CMK (cell line): ENCODE results near the gene SNED1.
A peak's percentile ranks its signal among the peaks of the same experiment; 100 is the strongest.

ENCODE experiments used
- DNase-seq: peaks from one replicate; pipeline ENCODE4 v3.0.0-alpha.2; 2010; ENCODE audit warnings: low read depth

SNED1 gene

DNA sequence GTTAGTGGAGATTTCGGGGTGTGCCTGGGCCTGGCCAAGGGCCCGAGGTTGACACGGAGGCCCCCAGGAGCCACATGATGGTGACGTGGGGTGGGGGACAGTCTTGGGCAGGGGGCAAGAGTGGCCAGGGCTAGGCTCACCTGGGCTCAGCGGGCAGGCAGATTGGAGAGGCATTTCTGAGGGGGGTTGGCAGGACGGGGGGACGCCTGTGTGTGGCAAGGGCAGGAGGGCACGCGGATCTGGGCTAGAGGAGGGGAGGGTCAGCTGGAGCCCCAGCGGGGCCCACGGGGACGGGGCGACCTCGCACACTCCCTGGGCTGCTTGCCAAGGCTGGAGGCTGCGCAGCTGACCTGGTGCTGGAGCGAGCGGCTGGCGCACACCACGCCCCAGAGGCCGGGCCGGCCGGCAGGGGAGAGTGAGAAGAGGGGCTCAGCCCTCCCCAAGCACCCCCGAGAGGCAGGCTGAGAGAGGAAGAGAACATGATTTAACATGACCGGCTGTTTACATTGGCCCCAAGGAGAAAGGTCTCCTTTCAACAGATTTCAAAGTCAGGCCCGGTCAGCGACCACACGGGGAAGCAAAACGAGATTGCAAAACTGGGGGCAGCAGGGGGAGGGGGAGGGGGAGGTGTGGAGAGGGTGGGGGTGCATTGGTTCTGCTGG lies 38.0 kb upstream of the SNED1 start:
- no peak for DNase-seq

DNA sequence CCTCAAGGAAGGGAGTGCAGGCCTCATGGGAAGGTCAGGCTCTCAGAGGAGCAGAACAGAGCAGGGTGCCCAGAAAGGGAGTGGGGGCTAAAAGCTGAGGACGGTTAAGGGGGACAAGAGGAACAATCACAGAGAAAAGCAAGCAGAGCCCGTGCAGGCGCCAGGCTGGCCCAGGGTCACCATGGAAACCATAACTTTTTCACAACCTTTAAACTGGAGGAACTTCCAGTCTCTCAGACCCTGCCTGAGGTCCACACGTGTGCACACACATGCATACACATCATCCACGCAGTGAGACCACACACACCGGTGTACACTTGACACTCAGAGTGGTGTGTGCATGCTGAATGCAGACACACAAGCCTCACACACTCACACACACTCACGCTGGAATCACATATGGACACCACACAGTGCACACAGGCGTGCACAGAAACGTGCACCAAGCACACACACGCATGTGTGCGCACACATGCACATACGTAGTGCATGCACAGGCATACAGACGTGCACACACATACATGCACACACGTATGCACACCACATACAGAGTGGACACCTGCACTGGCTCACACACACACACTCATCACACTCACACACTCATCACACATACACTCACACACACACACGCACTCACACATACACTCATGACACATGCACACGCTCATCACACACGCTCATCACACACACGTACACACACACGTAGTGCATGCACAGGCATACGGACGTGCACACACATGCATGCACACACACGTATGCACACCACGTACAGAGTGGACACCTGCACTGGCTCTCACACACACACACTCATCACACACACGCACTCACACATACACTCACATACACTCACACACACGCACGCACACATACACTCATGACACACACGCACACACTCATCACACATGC lies 37.2 kb upstream of the SNED1 start:
- DNase-seq: no peak

DNA sequence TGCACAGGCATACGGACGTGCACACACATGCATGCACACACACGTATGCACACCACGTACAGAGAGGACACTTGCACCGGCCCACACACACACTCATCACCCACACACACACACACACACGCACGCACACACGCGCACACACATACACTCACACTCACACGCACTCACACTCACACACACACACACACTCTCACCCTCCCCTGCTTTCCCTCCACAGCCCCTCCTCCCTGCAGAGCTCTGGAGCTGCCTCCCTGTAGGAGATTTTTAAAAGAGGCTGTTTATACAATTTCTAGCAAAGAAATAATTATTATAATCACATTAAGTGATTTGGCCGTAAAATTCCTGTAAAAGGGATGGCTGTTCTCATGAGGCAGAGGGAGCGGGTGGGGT lies 36.5 kb upstream of the SNED1 start:
- no peak for DNase-seq

DNA sequence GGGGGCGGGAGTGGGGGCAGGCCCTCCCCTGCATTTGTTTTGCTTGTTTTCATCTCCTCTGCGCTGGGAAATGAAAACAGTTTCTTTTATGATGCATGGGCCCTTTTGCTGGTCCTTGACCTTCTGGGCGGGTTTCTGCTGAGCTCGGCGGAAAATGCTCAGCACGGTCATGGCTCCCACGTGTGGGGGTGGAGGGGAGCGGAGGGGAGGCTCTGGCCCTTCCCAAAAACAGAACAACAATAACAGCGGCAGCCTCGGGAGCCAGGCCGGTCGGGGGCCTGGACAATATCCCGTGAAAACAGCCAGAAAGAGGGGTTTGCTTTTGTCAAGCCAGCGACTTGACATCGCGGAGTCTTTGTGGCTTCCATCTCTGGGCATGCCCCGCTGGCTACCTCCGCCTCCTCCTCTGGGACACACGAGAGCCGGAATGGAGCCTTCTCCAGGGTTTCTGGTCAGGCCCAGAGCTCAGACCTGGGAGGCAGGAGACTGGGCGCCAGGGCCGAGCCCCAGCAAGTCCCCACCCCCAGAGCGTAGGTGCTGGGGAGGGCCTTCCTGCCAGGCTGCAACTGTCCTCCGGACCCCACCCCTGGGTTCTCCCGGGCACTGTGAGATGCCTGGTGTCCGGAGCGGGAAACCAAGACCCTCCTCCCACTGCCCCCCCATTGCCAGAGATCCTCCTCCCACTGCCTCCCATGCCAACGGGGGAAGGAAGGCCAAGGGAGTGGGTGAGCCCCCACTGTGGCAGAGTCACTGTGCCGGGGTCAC lies 35.9 kb upstream of the SNED1 start:
- DNase-seq: no peak

DNA sequence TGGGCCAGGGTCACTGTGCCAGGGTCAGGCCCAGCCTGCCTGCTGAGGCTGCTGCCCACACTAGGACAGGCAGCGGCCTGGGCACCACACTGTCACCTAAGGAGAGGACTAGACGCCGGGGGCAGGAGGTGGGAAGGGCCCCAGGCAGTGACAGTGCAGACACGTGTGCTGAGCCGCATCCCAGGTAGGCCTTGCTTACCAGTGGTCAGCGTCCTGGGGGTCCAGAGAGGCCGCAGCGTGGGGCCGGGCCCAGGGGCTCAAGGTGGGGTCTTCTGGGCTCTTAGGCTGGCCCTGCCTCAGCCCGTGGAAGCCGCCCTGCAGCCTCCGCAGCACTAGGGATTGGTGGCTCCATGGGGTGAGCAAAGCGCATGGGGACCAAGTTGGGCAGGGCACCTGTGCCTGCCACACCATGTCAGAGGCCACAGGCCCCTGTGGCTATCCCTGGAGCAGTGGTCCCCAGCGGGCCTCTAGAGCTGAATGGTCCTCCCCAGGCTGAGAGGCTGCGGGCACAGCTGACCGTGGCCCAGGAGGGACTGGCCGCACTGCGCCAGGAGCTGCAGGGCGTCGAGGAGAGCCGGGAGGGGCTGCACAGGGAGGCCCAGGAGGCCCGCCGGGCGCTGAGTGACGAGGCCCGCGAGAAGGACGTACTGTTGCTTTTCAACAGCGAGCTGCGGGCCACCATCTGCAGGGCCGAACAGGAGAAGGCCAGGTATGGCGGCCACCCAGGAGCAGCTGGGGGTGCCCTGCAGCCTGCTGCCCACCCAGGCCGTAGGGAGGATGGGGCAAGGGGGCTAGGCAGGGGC lies 35.2 kb upstream of the SNED1 start:
- DNase-seq: no peak

DNA sequence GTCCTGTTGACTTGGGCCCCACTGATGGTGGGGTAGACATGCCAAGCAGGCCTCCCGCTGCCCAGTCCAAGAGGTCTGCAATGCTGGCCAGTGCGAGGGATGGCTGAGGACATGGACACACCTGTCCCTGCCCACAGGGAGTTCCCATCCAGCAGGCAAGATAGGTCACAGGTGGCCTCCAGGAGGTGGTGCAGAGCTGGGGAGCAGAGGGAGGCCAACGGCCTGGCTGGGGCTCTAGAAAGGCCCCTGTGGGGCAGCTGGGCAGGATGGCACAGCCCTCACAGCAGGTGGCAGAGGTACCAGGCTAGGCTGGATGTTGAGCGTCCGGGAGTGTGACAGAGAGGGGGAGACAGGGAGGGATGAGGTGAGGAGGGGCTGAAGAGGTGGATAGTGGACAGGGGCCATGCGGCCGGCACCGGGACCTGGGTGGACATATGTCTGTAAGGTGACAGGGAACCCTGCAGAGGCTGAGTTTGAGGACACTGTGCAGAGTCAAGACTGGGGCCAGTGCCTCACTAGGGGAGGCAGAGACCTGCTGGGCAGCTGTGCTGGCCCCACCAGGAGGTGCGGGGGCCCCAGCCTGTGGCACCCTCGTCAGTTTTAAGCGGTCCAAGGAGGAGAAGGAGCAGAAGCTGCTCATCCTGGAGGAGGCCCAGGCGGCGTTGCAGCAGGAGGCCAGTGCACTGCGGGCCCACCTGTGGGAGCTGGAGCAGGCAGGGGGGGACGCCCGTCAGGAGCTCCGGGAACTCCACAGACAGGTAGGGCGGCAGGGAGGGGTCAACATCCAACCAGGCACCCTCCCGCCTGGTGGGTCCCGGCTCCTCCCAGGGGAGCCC lies 34.3 kb upstream of the SNED1 start:
- DNase-seq: no peak

DNA sequence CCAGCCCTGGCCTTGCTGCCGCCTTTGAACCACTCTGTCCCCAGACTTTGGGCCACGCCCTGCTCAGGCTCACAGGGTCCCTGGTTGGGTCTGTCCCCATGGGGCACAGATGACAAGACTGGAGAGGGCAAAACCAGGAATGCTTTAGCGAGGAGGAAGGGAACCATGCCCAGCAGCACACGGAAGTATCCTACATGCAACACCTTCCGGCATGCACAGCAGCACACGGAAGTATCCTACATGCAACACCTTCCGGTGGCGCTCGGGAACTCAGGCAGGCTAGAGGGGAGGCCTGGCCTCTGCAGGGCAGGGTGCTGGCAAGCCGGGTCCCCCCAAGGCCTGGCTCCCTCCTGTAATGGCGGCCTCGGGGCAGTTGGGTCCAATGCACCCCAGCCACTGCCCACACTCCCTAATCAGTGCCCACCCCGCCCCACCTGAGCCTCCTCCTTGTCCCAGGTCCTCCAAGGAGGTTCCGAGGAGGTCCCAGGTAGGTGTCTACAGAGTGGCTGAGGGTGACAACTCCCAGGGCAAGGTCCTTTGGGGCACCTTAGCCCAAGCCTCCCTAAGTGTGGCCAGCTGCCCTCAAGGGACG lies 33.6 kb upstream of the SNED1 start:
- no peak for DNase-seq

DNA sequence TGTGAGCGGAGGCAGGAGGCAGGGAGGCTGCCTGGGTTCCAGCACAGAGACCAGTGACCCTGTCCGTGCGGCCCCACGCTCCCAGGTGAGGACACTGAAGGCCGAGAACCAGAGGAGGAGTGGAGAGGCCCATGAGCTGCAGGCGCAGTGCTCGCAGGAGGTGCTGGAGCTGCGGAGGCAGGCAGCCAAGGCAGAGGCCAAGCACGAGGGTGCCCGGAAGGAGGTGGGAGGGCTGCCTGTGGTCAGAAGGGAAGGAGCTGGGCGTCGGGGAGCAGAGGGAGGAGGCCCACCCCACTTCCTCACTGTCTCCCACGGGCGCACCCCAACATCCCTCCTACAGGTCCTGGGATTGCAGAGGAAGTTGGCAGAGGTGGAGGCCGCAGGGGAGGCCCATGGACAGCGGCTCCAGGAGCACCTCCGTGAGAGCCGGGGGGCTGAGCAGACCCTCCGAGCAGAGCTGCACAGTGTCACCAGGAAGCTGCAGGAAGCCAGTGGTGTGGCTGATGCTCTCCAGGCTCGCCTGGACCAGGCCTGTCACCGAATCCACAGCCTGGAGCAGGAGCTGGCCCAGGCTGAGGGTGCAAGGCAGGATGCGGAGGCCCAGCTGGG lies 33.0 kb upstream of the SNED1 start:
- DNase-seq: peak; percentile 73

DNA sequence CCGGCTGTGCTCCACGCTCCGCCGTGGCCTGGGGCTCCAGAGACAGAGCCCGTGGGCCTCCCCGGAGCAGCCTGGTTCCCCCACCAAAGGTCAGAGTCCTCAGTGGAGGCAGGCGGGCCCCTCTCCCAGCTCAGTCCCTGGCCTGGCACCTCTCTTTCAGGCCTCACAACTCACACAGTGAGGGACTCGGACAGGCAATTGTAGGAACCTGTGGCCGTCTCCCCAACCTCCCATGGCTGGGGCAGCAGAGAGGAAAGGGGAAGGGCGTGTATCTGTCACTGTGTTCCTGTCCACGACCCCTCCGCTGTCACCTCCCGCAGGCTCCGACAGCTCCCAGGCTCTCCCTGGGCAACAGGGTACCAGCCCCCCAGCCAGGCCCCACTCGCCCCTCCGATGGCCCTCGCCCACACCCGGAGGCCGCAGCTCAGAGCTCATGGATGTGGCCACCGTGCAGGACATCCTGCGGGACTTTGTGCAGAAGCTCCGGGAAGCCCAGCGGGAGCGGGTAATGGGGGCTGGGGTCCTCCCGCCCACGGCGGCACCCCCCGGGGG lies 32.4 kb upstream of the SNED1 start:
- no peak for DNase-seq

DNA sequence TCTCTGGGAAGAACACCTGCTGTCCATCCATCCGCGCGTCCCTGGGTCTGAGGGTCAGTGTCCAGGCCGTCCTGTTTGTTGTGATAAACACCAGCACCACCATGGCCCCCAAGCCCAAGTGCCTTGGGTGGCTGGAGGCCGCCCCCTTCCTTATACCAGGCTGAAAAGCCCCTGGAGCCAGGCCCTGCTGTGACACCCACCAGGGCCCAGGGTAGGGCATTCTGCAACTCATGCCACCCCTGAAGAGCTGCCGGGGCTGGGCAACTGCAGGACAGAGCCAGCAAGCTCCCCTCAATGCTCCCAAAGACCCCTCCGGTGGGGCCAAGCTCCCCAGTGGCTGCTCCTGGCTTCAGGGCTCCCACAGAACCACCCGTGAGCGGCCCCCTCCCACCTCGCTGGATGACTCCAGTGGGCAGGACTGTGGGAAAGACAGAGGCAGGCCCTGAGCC lies 31.9 kb upstream of the SNED1 start:
- no peak for DNase-seq

DNA sequence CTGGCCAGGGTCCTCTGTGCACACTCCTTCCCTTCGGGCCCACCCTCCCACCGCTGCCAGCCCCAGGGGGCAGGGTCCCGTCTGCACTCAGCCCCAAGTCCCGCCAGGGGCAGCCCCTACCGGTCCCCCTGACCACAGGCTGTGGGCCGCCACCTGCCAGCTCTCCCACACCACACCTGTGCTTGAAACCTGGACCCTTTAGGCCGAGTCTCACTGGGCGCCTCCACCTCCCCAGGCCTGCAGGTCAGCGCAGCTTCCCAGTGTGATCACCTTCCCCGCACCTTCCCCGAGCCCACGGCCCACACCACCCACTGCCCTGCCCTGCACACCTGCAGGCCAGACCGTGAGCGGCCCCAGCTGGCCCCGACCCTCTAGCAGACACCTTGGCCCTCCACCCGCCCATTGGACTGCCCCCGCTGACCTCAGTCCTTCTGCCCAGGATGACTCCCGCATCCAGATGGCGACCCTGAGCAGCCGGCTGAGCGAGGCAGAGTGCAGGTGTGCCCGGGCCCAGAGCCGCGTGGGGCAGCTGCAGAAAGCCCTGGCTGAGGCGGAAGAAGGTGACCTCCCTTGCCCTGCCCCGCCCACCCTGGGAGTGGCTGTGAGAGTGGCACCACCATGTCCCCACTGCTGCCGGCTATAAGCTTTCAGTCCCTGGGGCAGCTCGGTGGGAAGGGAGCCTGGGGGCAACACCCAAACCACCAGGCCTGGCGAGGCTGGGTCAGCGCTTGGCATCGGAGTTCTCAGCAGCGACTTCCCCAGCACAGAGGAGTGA lies 31.3 kb upstream of the SNED1 start:
- no peak for DNase-seq

DNA sequence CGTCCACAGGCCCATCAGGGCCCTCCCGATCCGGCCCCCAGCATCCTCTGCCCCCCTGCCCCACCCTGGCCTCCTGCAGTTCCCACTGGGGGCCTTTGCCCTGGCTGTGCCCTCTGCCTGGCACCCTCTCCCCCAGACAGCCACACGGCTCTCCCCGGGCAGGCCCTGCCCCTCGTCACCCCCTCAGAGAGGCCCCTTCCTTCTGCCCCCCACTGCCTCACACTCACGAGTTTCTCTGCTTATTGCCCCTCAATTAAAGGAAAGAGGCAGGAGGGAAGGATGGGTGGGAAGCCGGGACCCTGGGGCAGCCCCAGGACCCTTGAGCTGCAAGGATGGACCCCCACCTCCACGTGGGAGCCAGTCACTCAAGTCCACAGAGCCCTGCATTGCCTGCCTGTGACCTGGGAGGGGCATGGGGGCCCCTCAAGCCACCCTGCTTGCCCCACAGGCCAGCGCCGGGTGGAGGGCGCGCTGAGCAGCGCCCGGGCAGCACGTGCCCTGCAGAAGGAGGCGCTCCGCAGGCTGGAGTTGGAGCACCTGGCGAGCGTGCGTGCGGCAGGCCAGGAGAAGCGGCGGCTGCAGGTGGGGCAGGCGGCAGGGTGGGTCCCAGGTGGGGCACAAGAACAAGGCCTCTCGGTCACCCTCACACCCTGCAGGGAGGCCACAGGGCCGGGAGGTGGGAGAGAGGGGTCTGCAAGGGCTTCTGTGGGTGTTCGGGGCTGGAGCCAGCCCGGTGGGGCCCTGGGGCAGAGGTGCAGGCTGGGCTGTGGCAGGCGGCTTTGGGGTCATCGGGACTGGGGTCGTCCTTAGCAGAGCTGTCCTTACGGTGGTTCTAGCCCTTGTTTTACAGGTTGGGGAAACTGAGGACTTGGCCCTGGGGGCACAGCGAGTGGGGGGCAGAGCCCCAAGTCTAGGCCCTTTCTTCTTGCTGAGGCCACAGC lies 30.5 kb upstream of the SNED1 start:
- no peak for DNase-seq

DNA sequence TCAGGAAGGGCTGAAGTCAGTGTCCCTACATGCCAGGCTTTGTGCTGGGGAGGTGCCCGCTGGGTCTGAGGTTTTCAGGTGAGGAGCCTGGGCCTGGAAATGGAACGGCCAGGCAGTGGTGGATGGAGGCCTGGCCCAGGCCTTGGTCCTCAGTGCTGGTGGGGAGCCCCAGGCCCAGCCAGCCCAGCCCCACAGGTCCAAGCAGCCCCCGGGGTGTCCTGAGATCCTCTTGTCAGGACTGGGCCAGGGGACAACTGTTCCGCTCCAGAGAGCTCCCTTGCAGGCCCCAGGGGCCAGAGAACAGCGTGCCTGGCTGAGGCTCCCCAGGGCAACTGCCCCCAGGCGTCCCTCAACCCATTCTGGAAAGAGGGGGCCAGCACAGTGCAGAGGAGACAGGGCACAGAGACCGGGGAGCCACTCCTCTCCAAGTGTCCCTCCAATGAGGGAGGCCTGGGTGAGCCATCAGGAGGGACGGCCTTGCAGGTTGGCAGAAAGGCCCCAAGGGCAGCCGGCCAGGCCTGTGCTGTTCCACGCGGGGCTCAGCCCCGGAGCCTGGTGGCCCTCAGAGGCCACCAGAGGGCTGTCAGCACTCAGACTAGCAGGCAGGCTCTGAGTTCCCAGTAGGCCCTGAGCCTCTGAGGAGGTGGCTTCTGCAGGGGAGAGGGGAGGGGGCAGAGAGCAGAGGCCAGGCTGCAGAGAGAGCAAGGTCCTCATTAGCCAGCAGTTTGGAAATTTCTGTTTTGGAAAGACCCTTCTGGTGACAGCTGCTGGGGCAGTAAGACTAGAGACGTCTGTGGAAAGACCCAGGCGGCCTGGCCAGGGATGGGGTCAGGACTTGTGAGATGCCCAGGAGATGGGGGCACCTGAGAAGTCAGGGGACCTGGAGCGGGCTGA lies 29.4 kb upstream of the SNED1 start:
- DNase-seq: no peak

DNA sequence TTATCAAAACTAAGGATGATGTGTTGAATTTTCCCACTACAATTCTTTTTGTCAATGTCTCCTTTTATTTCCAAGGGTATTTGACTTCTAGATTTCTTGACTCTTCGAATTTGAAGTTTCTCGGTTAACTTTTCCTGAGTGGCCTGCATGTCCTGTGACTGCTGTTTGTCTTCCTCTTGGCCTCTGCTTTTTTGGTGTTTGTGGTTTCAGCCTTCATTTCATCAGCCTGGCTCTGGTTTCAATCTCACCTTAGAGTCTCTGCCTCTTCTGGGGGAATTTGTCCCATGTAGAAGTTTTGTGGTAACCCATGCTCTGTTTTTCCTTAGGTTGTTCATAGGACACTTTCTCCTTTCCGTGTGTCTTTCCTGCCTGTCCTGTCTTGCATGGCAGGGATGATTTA lies 28.3 kb upstream of the SNED1 start:
- no peak for DNase-seq

DNA sequence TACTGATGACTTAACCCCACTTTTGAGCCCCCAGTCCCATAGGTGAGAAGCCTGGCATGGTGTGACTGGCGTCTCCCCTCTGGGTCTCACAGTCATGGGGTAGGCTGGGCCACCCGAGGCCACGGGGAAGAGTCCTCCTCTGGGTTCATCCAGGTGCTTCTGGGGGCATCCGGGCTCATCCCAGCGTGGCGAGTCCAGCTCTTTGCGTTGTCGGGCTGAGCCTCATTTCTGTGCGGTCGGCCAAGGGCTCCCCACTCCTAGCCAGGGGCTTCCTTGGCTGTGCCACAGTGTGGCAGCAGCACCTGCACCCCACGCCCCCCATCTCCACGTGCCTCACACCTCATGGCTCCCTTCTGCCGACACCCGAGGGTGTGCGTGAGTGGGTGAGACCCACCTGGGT lies 27.6 kb upstream of the SNED1 start:
- no peak for DNase-seq

DNA sequence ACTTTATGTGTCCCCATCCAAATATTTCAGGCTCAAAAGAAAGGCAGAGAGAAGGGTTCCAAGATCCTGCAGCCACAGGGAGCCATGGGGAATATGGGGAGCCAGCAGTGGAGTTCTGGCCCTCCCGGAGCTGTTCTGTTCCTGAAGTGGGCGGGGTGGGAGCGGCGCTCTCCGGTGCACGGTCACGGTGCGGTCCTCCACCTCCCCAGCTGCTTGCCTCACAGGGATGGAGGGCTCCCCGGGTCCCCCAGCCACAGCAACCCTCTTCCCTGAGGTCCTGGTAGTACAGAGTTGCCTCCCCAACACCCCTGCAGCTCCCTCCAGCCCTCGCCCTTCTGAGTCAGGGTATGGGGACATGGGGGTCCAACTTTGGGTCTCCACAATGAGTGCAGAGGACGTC lies 26.2 kb upstream of the SNED1 start:
- no peak for DNase-seq
